NCI-H2171 (cell line): ENCODE data around the gene CCR5AS.
"Not testable (repeated sequence)": the region's sequence is repeated elsewhere in the genome, so short reads cannot be mapped to it uniquely, and the experiment has no call there.

Experiments
- DNase-seq: peaks from one replicate; lab custom pipeline; 2025; lab: John Stamatoyannopoulos, UW

The CCR5AS gene

DNA sequence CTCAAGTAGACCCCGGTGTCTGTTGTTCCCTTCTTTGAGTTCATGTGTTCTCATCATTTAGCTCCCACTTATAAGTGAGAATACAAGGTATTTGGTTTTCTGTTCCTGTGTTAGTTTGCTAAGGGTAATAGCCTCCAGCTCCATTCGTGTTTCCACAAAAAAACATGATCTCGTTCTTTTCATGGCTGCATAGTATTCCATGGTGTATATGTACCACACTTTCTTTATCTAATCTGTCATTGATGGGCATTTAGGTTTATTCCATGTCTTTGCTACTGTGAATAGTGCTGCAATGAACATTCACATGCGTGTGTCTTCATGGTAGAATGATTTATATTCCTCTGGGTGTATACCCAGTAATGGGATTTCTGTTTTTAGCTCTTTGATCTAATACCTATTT lies 4.0 kb downstream of the CCR5AS start:
- DNase-seq = not testable (repeated sequence)

DNA sequence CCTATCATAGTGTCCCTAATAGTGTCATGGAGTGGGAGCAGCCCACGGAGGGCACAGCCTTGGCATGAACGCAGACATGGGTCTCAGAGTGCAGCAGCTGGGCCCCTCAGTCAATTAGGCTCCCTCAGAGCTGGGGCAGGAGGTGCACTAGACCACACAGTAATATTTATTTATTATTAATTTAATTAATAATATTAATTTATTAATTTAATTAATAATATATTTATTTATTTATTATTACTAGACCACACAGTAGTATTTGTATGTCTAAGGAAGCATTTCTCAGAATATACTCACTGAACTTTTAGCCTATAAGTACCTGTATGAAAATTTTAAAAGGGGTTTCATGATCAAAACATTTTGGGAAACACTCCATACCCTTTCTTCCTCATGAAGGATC lies 5.3 kb downstream of the CCR5AS start:
- no peak for DNase-seq

DNA sequence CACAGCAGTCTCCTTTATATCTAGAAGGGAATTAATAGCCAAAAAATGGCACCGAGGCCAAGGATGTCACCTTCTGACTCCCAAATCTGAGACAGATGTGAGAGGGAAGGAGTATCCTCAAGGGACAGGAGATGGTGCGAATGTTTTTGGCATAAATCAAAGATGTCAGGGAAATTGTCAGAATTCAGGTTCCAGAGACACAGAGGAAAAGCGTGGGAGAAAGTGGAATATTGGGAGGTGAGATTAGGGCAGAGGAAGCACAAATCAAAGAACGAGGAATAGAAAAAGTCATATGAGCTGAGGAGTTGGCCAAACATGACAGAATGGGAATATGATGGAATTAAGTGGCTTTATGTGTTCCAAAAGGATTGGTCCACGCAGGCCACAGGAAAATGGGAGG lies 6.0 kb downstream of the CCR5AS start:
- no peak for DNase-seq

DNA sequence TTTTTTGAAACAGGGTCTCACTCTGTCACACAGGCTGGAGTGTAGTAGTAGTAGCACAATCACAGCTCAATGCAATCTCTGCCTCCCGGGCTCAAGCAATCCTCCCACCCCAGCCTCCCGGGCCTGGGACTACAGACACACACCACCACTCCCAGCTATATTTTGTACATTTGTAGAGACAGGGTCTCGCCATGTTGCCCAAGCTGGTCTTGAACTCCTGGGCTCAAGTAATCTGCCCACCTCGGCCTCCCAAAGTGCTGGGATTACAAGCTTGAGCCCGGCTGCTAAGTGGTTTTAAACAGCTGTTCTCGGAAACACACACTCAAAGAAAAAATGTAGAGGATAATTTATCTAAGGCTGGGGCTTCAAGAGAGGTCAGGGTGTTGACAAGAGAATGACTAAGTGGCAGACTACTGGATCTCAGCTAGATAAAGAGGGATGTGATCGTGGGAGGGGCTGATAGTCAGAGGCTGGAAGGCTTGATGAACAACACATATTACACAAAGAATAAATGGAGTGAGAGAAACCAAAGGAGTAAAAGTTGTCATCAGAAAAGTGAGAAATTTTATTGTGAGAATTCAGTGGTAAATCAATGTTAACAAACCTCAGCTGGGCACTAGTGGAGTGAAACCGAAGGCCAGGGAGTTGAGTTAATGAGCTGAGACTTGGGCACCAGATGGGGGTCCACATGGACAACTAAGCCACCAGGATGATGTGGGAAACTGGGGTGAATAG lies 6.7 kb downstream of the CCR5AS start:
- no peak for DNase-seq

DNA sequence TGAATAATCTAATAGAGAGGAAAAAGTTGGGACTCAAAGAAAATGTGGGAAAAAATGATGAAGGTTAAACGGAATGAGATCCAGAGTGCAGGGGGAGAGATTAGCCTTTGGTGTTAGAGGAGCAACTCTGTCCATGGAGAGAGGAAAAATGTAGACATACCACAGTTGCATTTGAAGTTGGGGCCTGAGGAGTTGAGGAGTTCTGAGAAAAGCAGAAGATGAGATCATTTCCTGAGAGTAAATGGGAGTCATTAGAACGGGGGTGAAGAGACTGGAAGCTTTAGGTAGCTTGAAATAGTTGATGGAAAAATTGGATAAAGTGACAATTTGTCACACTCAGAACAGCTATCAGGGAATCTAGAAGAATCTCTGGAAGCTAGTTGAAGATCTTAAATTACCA lies 7.3 kb downstream of the CCR5AS start:
- DNase-seq = no peak

DNA sequence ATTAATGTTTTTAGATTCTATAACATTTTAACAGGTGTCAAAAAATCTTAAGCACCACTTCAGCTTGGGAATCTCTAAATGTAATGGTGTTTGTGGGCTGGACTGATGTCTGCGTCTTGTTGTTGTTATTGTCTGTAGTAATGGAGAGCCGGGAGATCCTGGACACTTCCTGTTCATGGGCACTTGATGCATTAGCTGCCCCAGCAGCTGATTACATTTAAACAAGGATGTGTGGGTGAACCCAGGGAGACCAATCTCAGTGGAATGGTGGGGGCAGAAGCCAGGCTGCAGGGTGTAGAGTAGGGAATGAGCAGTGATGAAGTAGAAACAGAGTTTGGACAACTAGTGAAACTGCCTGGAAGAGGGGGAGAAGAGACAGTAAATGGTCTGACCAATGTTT lies 7.8 kb downstream of the CCR5AS start:
- DNase-seq = no peak

DNA sequence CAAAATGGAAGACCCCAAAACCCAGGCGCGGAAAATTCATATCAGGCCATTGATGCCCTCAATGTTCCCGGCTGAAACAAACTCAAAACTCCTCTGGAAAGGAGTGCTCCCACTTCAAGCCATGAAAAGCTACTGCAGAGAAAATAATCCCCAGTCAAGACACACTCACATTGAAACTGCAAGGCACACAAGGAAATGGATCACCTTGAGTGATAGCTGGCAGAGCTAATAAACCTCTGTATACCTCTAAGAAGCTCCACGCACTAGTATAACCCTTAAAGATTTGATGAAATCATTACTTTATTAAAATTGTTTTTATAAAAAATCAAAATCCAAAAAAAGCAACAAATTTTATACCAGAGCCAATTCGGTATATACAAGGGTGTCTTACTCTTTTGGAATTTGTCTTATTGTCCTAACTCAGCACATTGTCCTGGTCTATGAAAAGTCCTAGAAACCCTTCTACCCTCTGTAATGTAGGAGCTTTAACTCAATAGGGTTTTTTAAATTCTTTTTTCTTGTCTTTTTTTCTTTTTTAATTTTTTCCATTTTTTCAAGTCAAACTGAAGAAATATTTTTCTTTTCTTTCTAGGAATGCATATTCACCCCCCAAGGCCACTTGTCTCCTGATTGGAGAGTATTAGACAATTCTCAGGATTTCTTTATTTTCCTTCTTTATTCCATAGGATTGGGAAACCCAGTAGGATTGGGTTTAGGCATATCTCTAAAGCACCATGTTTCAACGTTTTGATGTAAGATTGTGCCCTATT lies 8.5 kb downstream of the CCR5AS start:
- DNase-seq = no peak

DNA sequence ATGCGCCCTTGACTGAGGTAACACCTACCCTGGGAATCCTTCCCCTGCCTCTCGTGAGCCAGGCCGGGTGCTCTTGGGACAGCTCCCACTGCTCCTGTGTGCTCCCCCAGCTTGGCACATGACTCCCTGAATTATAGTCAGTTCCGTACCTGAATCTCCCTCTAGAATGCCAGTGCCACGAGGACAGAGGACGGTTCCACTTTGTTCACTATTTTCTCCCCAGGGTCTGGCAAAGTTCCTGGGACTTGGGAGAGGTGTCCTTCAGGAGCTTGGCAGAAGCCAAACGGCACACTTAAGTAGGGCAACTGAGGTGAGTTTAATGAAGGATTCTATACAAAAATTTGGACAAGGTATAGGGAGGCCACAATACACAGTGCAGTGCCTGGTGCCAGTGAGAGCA lies 9.8 kb downstream of the CCR5AS start:
- DNase-seq = no peak

DNA sequence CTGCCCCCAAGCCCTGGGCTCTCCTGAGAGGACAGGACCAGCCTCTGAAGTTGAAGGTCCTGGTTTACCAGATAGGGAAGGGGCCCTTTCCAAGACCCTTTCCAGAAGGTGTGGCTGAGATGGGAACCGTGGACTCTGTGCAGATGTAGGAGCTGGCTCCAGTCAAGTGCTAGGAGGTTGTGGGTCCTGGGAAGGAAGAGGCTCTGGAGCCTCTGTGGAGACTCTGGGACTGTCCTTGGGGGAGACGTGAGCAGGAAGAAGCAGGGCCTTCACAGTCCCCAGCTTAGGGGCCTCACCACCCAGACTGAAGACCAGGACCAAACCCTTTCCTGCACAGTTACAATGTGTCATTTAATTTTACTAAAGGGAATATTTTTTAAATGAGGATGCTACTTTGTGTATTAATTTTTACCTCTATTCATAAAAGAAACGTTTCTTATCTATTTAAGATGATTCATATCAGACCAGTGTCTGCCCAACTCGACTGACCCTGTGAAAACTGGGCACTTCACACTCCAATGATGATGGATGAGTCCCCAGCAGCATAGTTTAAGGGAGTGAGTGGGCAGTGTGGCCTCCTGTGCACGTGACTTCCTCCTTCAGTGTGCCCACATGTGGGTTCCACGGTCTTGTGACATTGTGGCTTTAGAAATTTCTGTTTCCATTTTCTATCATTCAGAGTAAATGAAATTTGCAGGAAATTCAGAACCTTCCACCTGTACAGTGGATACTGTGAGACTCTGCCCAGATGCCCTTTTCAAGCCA lies 10.9 kb downstream of the CCR5AS start:
- no peak for DNase-seq

DNA sequence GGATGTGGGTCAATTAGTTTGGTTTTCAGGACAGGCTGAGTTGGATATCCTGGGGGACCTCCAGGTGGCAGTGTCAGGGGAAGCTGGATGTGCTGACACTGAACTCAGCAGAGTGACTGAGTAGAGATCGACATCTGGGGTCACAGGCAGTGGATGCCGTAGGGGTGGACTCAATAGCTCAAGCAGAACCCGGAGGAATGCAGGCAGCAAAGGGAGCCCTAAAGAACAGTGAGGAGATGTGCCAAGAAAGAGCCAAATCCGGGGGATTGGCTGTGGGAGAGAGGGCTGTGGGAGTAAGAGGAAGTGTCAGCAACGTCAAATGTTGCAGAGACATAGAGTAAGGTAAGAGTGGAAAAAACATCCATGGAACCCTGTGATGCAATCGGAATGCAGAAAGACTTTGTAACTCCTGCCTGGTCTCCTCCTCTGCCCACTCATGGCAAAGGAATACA lies 11.6 kb downstream of the CCR5AS start:
- no peak for DNase-seq

DNA sequence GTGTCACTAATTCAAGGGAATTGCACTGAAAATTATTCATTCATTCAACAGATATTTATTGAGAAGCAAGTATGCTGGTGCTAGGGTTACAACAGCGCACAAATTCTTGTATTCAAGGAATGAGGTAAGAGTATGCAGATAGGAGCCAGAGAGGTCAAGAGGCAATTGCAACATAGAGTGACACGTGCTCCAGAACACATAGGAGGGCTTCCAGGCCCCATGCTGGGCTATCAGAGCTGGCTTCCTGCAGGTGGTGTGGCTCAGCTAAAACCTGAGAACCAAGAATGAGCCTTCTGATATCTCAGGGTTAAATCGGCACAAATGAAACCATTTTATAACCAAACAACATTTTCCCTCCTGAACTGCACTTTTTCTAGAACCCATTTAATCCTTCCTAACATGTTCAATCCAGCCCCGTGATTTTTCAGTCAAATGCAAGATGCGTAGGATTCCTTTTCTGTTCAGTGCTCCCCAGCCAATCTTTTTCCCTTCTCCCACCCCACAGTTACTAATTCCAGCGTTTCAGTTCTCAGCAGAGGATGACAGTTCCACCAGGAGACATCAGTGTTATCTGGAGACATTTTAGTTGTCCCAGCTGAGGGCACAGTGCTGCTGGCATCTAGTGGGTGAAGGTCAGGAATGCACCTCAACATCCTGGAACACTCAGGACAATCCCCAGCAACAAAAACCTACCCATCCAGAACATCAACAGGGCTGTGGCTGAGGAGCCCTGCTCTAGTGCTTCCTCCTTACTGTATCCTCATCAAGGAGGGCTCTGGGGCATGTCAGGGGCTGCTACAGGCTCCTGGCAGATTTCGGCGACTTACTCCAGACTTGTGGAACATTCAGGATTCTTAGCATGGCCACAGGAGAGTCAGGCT lies 13.1 kb downstream of the CCR5AS start:
- DNase-seq = no peak

DNA sequence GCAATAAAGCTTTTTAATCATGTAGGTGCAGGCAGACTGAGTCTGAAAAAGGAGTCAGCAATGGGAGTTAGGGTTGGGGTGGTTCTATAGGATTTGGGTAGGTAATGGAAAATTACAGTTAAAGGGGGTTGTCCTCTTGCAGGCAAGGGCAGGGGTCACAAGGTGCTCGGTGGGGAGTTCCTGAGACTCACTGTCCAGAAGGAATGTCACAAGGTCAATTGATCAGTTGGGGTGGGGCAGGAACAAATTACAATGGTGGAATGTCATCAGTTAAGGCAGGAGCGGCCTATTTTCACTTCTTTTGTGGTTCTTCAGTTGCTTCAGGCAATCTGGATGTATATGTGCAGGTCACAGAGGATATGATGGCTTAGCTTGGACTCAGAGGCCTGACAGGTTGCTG lies 13.9 kb downstream of the CCR5AS start:
- DNase-seq = no peak

DNA sequence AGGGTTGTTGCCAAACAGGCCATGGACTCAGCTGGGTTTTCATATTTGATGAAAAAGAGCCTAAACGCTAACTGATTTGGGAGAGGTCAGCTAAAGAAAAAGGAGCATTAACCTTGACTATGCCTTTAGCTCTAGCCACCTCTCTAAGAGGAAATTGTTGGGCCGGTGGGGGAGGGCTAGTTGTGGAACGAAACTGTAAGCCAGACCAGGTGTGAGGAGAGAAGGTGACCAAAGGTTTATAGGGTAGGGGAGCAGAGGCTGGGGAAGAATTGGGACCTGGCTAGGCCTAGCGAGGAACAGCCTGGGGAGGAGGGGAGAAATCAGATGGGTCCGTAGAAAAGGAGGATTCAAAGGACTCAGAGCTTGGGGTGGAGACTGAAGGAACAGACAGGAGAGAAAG lies 15.3 kb downstream of the CCR5AS start:
- DNase-seq = not testable (repeated sequence)

DNA sequence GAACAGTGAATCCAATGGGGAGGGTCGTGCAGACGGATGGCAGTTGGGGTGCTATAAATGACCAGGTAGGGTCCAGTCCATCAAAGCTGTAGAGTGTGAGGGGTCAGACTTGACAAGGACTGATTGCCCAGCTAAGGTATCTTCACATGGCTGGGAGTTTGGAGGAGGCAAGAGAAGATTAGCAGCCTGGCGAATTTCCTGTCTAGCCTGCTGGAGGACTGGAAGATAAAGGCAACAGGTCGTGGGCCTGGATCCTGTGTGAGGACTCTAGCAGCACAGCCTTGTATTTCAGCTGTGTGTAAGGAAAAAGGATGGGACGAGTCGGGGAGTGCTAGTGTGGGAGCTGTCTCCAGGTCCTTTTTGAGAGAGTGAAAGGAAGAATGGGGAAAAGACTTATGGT lies 17.6 kb downstream of the CCR5AS start:
- no peak for DNase-seq

DNA sequence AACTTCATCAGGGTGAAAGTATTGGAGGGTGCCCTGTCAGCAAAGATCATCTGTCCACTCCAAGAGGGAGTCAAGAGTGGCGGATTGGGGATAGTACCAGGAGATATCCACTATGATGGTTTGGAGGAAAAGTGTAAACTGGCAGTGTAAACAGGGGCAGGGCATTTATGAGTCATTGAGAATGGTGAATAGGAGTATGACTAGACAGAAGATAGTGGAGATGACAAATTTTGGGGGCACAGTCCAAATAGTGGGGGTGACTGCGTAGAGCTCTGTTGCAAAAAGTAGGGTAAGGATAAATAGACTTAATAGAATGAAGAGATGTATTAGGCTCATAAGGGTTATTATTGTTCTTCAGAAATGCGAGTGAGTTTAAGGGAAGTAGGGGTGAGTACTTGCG lies 18.0 kb downstream of the CCR5AS start:
- not testable (repeated sequence) for DNase-seq

DNA sequence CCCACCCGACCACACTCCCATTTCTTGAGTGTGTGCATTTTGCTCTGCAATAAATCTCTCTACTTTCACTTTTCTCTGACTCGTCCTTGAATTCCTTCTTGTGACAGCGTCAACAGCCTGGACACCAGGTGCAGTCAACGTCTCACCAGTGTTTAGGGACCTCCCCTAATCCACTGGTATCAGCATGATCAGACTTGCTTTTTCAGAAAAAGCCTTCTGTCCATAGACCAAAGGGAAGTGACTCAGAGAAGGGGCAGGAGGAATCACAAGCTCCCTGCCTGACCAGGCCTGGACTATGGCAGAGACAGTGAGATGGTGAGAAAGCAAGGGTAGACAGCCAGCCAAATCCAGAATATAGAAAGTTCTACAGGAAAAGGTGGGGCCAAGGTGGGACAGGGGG lies 20.7 kb downstream of the CCR5AS start:
- DNase-seq = no peak

DNA sequence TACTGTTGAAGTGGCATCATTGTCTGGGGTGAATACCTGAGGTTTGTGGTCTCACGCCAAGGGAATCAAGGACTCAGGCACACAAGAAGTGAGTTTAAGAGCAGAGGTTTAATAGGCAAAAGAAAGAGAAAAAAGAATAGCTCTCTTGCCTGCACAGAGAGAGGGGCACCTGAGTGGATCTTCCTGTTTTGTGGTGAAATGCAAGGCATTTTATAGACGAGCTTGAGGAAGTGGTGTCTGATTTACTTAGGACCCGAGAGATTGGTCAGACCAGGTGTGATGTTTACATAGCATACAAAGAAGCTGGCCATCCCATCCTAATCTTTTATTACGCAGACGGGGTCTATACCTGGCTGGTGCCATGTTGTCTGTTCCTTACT lies 22.9 kb downstream of the CCR5AS start:
- DNase-seq = no peak

DNA sequence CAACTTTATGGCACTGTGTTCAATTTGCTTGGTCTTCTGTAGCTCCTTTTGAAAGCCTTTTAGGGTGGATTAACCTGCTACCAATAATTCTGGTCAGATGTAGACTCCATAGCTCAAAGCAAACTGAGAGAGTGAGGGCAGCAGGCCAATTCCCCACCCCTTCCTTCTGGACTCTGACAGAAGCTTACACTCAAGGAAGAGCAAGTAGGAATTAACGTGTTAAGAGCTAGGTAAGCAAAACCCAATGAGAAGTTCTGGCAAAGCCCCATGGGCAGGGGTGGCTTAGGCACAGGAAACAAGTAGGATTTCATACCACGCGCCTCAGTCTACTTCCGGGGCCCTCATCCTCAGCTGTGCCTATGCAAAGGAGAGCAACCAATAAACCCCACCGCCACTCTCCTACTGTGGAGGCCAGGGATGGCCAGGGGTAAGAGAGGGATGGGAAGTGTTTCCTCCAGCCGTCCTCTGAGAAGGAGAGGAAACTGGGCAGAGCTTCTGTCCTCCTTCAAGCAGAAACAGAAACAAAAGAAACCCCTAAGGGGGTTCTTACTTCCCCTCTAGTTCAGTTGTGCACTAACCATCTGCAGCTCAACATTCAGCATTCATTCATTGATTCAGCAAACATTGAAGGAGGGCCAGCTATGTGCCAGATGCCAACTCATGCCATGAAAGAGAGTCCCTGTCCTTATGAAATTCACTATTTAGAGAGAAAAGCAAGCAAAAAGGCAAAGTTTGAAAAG lies 23.5 kb downstream of the CCR5AS start:
- DNase-seq = no peak

DNA sequence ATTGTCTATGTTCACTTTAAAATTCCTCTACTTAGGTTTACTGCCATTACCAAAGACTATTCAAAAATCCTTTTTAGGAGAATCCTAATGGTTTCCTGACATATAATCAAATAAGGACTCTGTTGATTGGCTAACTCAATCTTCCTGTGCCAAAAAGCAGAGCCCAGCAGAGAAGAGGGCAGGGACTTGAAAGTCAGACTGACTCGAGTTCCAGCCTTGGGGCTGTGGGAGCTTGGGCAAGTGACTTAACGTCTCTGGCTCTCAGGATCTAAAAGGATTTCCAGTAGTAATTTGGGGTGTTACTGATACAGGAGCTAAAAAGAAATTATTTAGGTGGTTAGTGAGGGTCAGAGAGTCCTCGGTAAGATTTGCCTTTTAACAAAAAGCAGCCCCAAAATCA lies 25.2 kb downstream of the CCR5AS start:
- no peak for DNase-seq

DNA sequence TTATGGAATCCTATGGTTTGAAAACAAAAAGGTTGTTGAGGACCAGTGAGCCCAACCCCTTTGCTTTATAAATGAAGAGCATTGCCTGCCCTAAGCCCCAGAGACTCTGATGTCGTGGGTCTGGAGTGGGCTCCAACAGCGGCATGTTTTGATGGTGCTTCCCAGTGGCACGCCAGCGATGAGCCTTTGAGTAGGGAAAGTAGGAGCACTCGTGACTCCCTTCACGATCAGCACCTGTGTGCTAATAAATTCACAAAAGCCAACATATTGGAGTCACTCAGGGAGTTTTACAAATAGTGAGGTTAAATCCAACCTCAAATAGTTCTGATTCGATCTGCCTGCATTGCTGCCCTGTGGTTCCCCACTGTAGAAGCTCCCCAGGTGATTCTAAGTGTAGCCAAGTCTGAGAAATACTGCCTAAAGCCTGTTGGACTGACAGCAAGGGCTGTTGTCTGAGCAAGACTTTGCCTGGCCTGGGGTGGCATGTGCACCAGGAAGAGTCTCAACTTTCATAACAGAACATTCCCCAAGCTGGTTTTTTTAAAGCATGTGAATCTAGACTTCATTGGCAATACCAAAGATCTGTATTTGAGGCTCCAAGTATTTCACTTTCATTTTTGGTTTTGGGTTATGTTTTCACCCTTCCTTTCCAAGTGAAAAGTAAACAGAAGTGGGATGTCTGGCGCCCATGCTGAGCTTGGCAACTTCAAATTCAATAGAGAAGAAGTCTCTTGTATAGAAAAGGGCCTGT lies 26.2 kb downstream of the CCR5AS start:
- DNase-seq = no peak
